PC-3 (cell line): Measurements from ENCODE around the gene TMEM125. TPM values are rescaled to one million over a fixed set of nuclear protein-coding genes. Genes with fewer than 3 reads are reported as not detected.
A peak's percentile ranks its signal among the peaks of the same experiment; 100 is the strongest.

Experiments used
- ATAC-seq: fragments of 200-7000 bp; cut with Tn5 transposase; 2 replicates; pipeline ENCODE4 v1.9.1; 2020; ENCODE audit warnings: mild to moderate bottlenecking, moderate library complexity
- BruUV-seq: library from RNA; stranded (reverse); fragments of 400-500 nt; replicated peaks from 2 replicates; lab custom pipeline; 2021; lab: Mats Ljungman, UMichigan
- CTCF ChIA-PET: fragments of 300-600 bp; sonication (Branson Sonifier 250); formaldehyde crosslinking; loops from one replicate; lab custom pipeline; 2022; ENCODE audit warnings: antibody characterized with exemption; lab: Charles Lee
- POLR2A ChIA-PET: fragments of 300-600 bp; sonication (Branson Sonifier 250); formaldehyde crosslinking; loops from one replicate; lab custom pipeline; 2022; ENCODE audit warnings: antibody characterized with exemption; ENCODE audit not compliant: unreplicated experiment; lab: Charles Lee
- DNase-seq: peaks from one replicate; pipeline ENCODE4 v3.0.0-alpha.2; 2015
- H2AFZ ChIP-seq: fragments of 300-600 bp; sonication (generic); 2 replicates; pipeline ENCODE4 v1.6.0; 2016; ENCODE audit warnings: antibody characterized with exemption, low read length
- H3F3A ChIP-seq: fragments of 300-600 bp; sonication (generic); one replicate; pipeline ENCODE4 v1.6.0; 2017; ENCODE audit warnings: antibody characterized with exemption, low read length, control low read depth, mild to moderate bottlenecking; ENCODE audit not compliant: unreplicated experiment
- H3K27ac ChIP-seq: fragments of 300-600 bp; sonication (generic); 2 replicates; pipeline ENCODE4 v1.5.1; 2016; ENCODE audit warnings: mild to moderate bottlenecking, low read length
- H3K27me3 ChIP-seq: fragments of 300-600 bp; sonication (generic); 2 replicates; pipeline ENCODE4 v1.6.1; 2016; ENCODE audit warnings: low read length, mixed read lengths
- H3K36me3 ChIP-seq: fragments of 300-600 bp; sonication (generic); 2 replicates; pipeline ENCODE4 v1.6.1; 2016; ENCODE audit warnings: low read depth, mixed run types, low read length, mixed read lengths
- H3K4me1 ChIP-seq: fragments of 300-600 bp; sonication (generic); 2 replicates; pipeline ENCODE4 v1.5.1; 2016; ENCODE audit warnings: low read length; ENCODE audit not compliant: insufficient read depth
- H3K4me2 ChIP-seq: fragments of 300-600 bp; sonication (generic); 2 replicates; pipeline ENCODE4 v1.6.0; 2016; ENCODE audit warnings: low read length
- H3K4me3 ChIP-seq: fragments of 300-600 bp; sonication (generic); 2 replicates; pipeline ENCODE4 v1.5.1; 2016; ENCODE audit warnings: mild to moderate bottlenecking, low read length, mixed read lengths
- H3K79me2 ChIP-seq: fragments of 300-600 bp; sonication (generic); 2 replicates; pipeline ENCODE4 v1.6.1; 2017; ENCODE audit warnings: low read length, mixed read lengths
- H3K9ac ChIP-seq: fragments of 300-600 bp; sonication (generic); 2 replicates; pipeline ENCODE4 v1.6.0; 2016; ENCODE audit warnings: mild to moderate bottlenecking, low read length
- H3K9me2 ChIP-seq: fragments of 300-600 bp; sonication (generic); replicated peaks from 2 replicates; pipeline ENCODE4 v1.6.1; 2016; ENCODE audit warnings: mixed run types, low read length, mixed read lengths
- H3K9me3 ChIP-seq: fragments of 300-600 bp; sonication (generic); 2 replicates; pipeline ENCODE4 v1.6.1; 2016; ENCODE audit warnings: low read length, mixed read lengths
- H4K20me1 ChIP-seq: fragments of 300-600 bp; sonication (generic); 2 replicates; pipeline ENCODE4 v1.6.1; 2016; ENCODE audit warnings: low read length, mixed read lengths
- CTCF ChIP-seq: fragments of 300-600 bp; sonication (generic); conservative IDR thresholded peaks from 2 replicates; pipeline ENCODE4 v1.5.1; 2017; ENCODE audit warnings: antibody characterized with exemption, low read depth, mild to moderate bottlenecking, low read length
- EZH2 ChIP-seq: fragments of 300-600 bp; sonication (generic); IDR thresholded peaks from one replicate; pipeline ENCODE4 v1.6.1; 2017; ENCODE audit warnings: antibody characterized with exemption, mild to moderate bottlenecking, low read length; ENCODE audit not compliant: unreplicated experiment
- EZH2phosphoT487 ChIP-seq: fragments of 300-600 bp; sonication (generic); IDR thresholded peaks from 2 replicates; pipeline ENCODE4 v1.6.1; 2018; ENCODE audit warnings: mild to moderate bottlenecking, antibody characterized with exemption, low read length, borderline replicate concordance
- intact Hi-C: fragments of 100-400 bp; cut with micrococcal nuclease; formaldehyde crosslinking; loops from 2 replicates; pipeline ENCODE4 v1.9.0; 2023
- total RNA-seq: library from RNA; depleted of rRNA; stranded (reverse); fragments of >200 nt; gene quantifications from 2 replicates; pipeline ENCODE4 v1.2.3, GENCODE V29; 2014

Gene TMEM125
- total RNA-seq, 1 experiment from 2014 or later = 9.8 TPM

GRCh38 chr1:43239484-43239883 is 30.3 kb upstream of the TMEM125 start:
- BruUV-seq = no TSS peak
- H3K4me3 ChIP-seq = no peak overlapping the region
- H3F3A ChIP-seq = no peaks in the 10 kb centered on the region
- POLR2A ChIA-PET = no interaction called here
- H3K9ac ChIP-seq = no peak overlapping the region
- ATAC-seq (no peak), DNase-seq (no peak)
- intact Hi-C loops = no loop called here
- no peaks in the 10 kb centered on the region for H3K27me3 ChIP-seq
- no peak overlapping the region for H2AFZ ChIP-seq
- H4K20me1 ChIP-seq = no peaks in the 10 kb centered on the region
- H3K79me2 ChIP-seq = no peaks in the 10 kb centered on the region
- no peak overlapping the region for H3K4me2 ChIP-seq
- TF ChIP-seq EZH2 (no peak), CTCF (no peak), EZH2phosphoT487 (no peak)
- H3K36me3 ChIP-seq = no peaks in the 10 kb centered on the region
- CTCF ChIA-PET = interaction anchor here (0.5 kb wide), 1 partner anchor 173 kb away, joined by 3 read pairs; no protein-coding TSS in a partner anchor
- no peaks in the 10 kb centered on the region for H3K9me2 ChIP-seq
- no peak overlapping the region for H3K27ac ChIP-seq
- no peaks in the 10 kb centered on the region for H3K9me3 ChIP-seq
- peaks cover 23% of the 10 kb centered on the region for H3K4me1 ChIP-seq

DNA sequence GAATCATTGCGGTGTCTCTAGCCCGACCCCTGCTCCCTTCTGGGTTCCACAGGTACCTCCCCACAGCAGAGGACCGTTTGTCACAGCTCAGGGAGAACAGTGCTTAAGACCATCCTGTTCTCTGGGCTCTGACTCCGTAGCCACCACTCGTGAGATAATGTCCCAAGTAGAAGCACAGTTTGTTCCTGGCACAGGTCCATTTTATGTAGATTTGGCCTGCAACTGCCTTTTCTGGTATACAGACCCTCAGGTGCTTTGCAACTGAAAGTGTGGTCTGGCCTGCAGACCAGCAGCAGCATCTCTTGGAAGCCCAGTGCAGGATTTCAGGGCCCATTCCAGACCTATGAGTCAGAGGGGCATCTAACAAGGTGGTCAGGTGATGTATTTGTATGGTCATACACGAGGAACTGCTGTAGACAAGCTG is 28.4 kb upstream of the TMEM125 start:
- Histone ChIP-seq H3F3A (no peaks in the 10 kb centered on the region), H3K9me2 (no peaks in the 10 kb centered on the region), H3K27me3 (no peaks in the 10 kb centered on the region), H2AFZ (no peak overlapping the region), H3K9ac (no peak overlapping the region), H4K20me1 (no peaks in the 10 kb centered on the region), H3K4me2 (no peak overlapping the region), H3K9me3 (0 out of 2 replicates have a peak, but pooled peaks cover 9% of the 10 kb centered on the region), H3K27ac (no peak overlapping the region), H3K79me2 (no peaks in the 10 kb centered on the region), H3K36me3 (no peaks in the 10 kb centered on the region), H3K4me1 (peaks cover 9% of the 10 kb centered on the region), H3K4me3 (no peak overlapping the region)
- BruUV-seq = no TSS peak
- POLR2A ChIA-PET = no interaction called here
- DNase-seq (peak; percentile 84), ATAC-seq (peak; percentile 77)
- TF ChIP-seq EZH2phosphoT487 (no peak), EZH2 (no peak), CTCF (no peak)
- CTCF ChIA-PET = interaction anchor here (1.3 kb wide), 1 partner anchor 173 kb away, joined by 5 read pairs; no protein-coding TSS in a partner anchor
- intact Hi-C loops = no loop called here

DNA sequence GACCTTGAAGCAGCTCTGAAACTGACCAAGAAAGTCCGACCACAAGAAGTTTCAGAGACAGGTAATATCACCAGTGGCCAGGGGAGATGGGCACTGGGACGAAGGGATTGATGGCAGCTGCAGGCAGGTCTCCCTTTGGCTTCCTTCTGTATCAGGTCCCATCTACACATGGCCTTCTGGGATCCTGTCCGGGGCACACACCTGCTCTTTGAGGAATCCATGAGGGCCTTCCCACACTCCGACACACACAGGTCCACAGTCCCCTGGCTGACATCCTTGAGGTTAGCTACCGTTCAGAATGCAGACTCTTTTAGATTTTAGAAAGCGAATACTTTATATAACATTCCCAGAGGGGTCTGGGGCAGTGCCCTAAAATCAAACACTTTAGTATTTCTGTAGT is 26.5 kb upstream of the TMEM125 start:
- no peak overlapping the region for H2AFZ ChIP-seq
- H3F3A ChIP-seq = no peaks in the 10 kb centered on the region
- H3K4me3 ChIP-seq = no peak overlapping the region
- H3K9ac ChIP-seq = no peak overlapping the region
- peaks cover 19% of the 10 kb centered on the region for H3K9me3 ChIP-seq
- no peaks in the 10 kb centered on the region for H3K9me2 ChIP-seq
- no TSS peak for BruUV-seq
- TF ChIP-seq EZH2phosphoT487 (no peak), EZH2 (no peak), CTCF (no peak)
- H3K27ac ChIP-seq = no peak overlapping the region
- ATAC-seq = no peak
- H3K79me2 ChIP-seq = no peaks in the 10 kb centered on the region
- intact Hi-C loops = no loop called here
- POLR2A ChIA-PET = interaction anchor here (0.7 kb wide), 1 partner anchor 10 kb away, joined by 5 read pairs; no protein-coding TSS in a partner anchor
- H3K36me3 ChIP-seq = no peaks in the 10 kb centered on the region
- no peak for DNase-seq
- peaks cover 9% of the 10 kb centered on the region for H3K4me1 ChIP-seq
- no peak overlapping the region for H3K4me2 ChIP-seq
- H4K20me1 ChIP-seq = no peaks in the 10 kb centered on the region
- H3K27me3 ChIP-seq = no peaks in the 10 kb centered on the region
- CTCF ChIA-PET = no interaction called here
